Peyer's patch (tissue), 4 donors: ENCODE data around the gene GLT8D2.

Source experiments
- CTCF ChIP-seq, 6 experiments: fragments of 450-650 bp in 4 of 6; fragments of 200-600 bp in 2 of 6; sonication (generic) in 1 of 6; IDR thresholded peaks; one replicate each; pipeline ENCODE4 v1.5.1; 2017 to 2019; ENCODE audit warnings: antibody characterized with exemption in 6 of 6, mild to moderate bottlenecking in 3 of 6, moderate library complexity in 1 of 6
- POLR2A ChIP-seq, 2 donors: fragments of 450-650 bp; IDR thresholded peaks; one replicate each; pipeline ENCODE4 v1.5.1; 2017; ENCODE audit warnings: antibody characterized with exemption in 2 of 2, mild to moderate bottlenecking in 2 of 2, moderate library complexity in 2 of 2

GRCh38 chr12:104044158-104044557 is 5.8 kb downstream of the GLT8D2 start:
- no peak for TF ChIP-seq CTCF (IDR thresholded peaks at IDR 0.05)
- no peak for TF ChIP-seq POLR2A (IDR thresholded peaks at IDR 0.05)
